HuH-7.5 (cell line): ENCODE measurements around the gene DTX2.
"Not testable (repeated sequence)": the region's sequence is repeated elsewhere in the genome, so short reads cannot be mapped to it uniquely, and the experiment has no call there.

Experiments used
- DNase-seq: peaks from one replicate; pipeline ENCODE4 v3.0.0; 2011; ENCODE audit warnings: low spot score

The DTX2 gene

GRCh38 chr7:76512941-76513816 is 51.7 kb downstream of the DTX2 start:
- no peak for DNase-seq

GRCh38 chr7:76513817-76514799 is 52.6 kb downstream of the DTX2 start:
- no peak for DNase-seq

- DNase-seq: no peak
Measured at GRCh38 chr7:76514926-76515771, 53.6 kb downstream of the DTX2 start.

- DNase-seq: peak; percentile 41
Measured at GRCh38 chr7:76515999-76516443, 54.5 kb downstream of the DTX2 start.

GRCh38 chr7:76516932-76517331 is 55.4 kb downstream of the DTX2 start:
- not testable (repeated sequence) for DNase-seq

GRCh38 chr7:76526183-76526582 is 64.7 kb downstream of the DTX2 start:
- DNase-seq: not testable (repeated sequence)

GRCh38 chr7:76531643-76532042 is 70.1 kb downstream of the DTX2 start:
- not testable (repeated sequence) for DNase-seq

- DNase-seq: not testable (repeated sequence)
Measured at GRCh38 chr7:76543197-76543596, 81.7 kb downstream of the DTX2 start, which contains the start of gene SPDYE16. SPDYE16 (minus strand) TSS chr7:76543297; CDS start chr7:76541459, 1,838 bp downstream.

- peak; percentile 42 for DNase-seq
Measured at GRCh38 chr7:76549025-76549854, 87.7 kb downstream of the DTX2 start.

GRCh38 chr7:76549855-76550248 is 88.3 kb downstream of the DTX2 start:
- DNase-seq: not testable (repeated sequence)

GRCh38 chr7:76551992-76552391 is 90.5 kb downstream of the DTX2 start:
- DNase-seq: not testable (repeated sequence)
